Neural cell (in vitro differentiated cells): Measurements from ENCODE around the gene HDAC4. TPM values are rescaled to one million over a fixed set of nuclear protein-coding genes. Genes with fewer than 3 reads are reported as not detected.

Source experiments
- H2AFZ ChIP-seq: fragments of 200-600, 300-800 bp; sonication (generic), shearing (Covaris generic); 2 replicates; pipeline ENCODE4 v1.6.0; 2014; ENCODE audit warnings: low read depth, mild to moderate bottlenecking, antibody characterized with exemption, low read length, moderate library complexity
- H3F3A ChIP-seq: fragments of 200-600 bp; shearing (Covaris generic); 2 replicates; pipeline ENCODE4 v1.6.1; 2016; ENCODE audit warnings: mild to moderate bottlenecking, moderate library complexity, mixed read lengths, antibody characterized with exemption, low read length; ENCODE audit not compliant: insufficient read depth, poor library complexity, severe bottlenecking
- H3K27ac ChIP-seq: fragments of 200-600, 300-800 bp; sonication (generic), shearing (Covaris generic); 2 replicates; pipeline ENCODE4 v1.5.1; 2014; ENCODE audit warnings: mild to moderate bottlenecking, low read length, moderate library complexity
- H3K27me3 ChIP-seq: fragments of 300-800, 200-600 bp; sonication (generic), shearing (Covaris generic); 2 replicates; pipeline ENCODE4 v1.6.0; 2014; ENCODE audit warnings: mild to moderate bottlenecking, low read depth, low read length, moderate library complexity; ENCODE audit not compliant: insufficient read depth
- H3K36me3 ChIP-seq: fragments of 300-800, 200-600 bp; sonication (generic), shearing (Covaris generic); 2 replicates; pipeline ENCODE4 v1.5.1; 2014; ENCODE audit warnings: mild to moderate bottlenecking, antibody characterized with exemption, low read length, moderate library complexity; ENCODE audit not compliant: insufficient read depth
- H3K4me2 ChIP-seq: fragments of 300-800, 200-600 bp; sonication (generic), shearing (Covaris generic); 2 replicates; pipeline ENCODE4 v1.6.0; 2014; ENCODE audit warnings: mild to moderate bottlenecking, low read length
- H3K4me3 ChIP-seq: fragments of 300-800, 200-600 bp; sonication (generic), shearing (Covaris generic); 2 replicates; pipeline ENCODE4 v1.5.1; 2014; ENCODE audit warnings: mild to moderate bottlenecking, low read length, moderate library complexity
- H3K79me2 ChIP-seq: fragments of 200-600 bp; shearing (Covaris generic); replicated peaks from 2 replicates; pipeline ENCODE4 v1.6.0; 2014; ENCODE audit warnings: mild to moderate bottlenecking, low read length, moderate library complexity; ENCODE audit not compliant: insufficient read depth
- H3K9ac ChIP-seq: fragments of 300-800, 200-600 bp; sonication (generic), shearing (Covaris generic); 2 replicates; pipeline ENCODE4 v1.6.1; 2016; ENCODE audit warnings: mild to moderate bottlenecking, low read length, mixed read lengths
- H3K9me2 ChIP-seq: fragments of 200-600 bp; shearing (Covaris generic); 2 replicates; pipeline ENCODE4 v1.6.1; 2016; ENCODE audit warnings: mild to moderate bottlenecking, low read length, mixed read lengths; ENCODE audit not compliant: insufficient read depth
- H3K9me3 ChIP-seq: fragments of 200-600, 300-800 bp; sonication (generic), shearing (Covaris generic); 2 replicates; pipeline ENCODE4 v1.6.1; 2016; ENCODE audit warnings: mild to moderate bottlenecking, mixed run types, low read length, moderate library complexity, mixed read lengths
- H4K20me1 ChIP-seq: fragments of 200-600 bp; shearing (Covaris generic); 2 replicates; pipeline ENCODE4 v1.6.1; 2016; ENCODE audit warnings: mild to moderate bottlenecking, mixed run types; ENCODE audit not compliant: insufficient read depth
- CTCF ChIP-seq: fragments of 450-650 bp; IDR thresholded peaks from 2 replicates; pipeline ENCODE4 v1.5.1; 2014; ENCODE audit warnings: antibody characterized with exemption, mild to moderate bottlenecking, moderate library complexity; ENCODE audit not compliant: poor library complexity, severe bottlenecking
- EP300 ChIP-seq: fragments of 450-650 bp; conservative IDR thresholded peaks from 2 replicates; pipeline ENCODE4 v1.6.1; 2014; ENCODE audit warnings: antibody characterized with exemption, mild to moderate bottlenecking, moderate library complexity; ENCODE audit not compliant: poor library complexity, severe bottlenecking
- EZH2 ChIP-seq: fragments of 200-600, 300-800 bp; shearing (Covaris generic), sonication (generic); IDR thresholded peaks from 2 replicates; pipeline ENCODE4 v1.6.1; 2014; ENCODE audit warnings: antibody characterized with exemption, low read length, borderline replicate concordance, mild to moderate bottlenecking; ENCODE audit not compliant: insufficient read depth, poor library complexity, severe bottlenecking
- MXI1 ChIP-seq: fragments of 450-650 bp; conservative IDR thresholded peaks from 2 replicates; pipeline ENCODE4 v1.6.1; 2014; ENCODE audit warnings: antibody characterized with exemption, mild to moderate bottlenecking; ENCODE audit not compliant: poor library complexity, severe bottlenecking
- POLR2AphosphoS5 ChIP-seq: IDR thresholded peaks from 2 replicates; pipeline ENCODE4 v1.6.1; 2012
- RAD21 ChIP-seq: fragments of 450-650 bp; conservative IDR thresholded peaks from 2 replicates; pipeline ENCODE4 v1.6.1; 2014; ENCODE audit warnings: antibody characterized with exemption, mild to moderate bottlenecking, moderate library complexity
- SMC3 ChIP-seq: fragments of 450-650 bp; conservative IDR thresholded peaks from 2 replicates; pipeline ENCODE4 v1.6.1; 2014; ENCODE audit warnings: antibody characterized with exemption, mild to moderate bottlenecking, moderate library complexity; ENCODE audit not compliant: poor library complexity
- TAF1 ChIP-seq: IDR thresholded peaks from 2 replicates; pipeline ENCODE4 v1.6.1; 2012; ENCODE audit warnings: low read depth
- polyA plus RNA-seq: library from polyadenylated mRNA; depleted of rRNA; stranded (reverse); fragments of >200 nt; gene quantifications from 2 replicates; pipeline ENCODE4 v1.2.3, GENCODE V29; 2014
- TF ChIP-seq, protein P1 (sequence below): IDR thresholded peaks from 2 replicates; pipeline ENCODE4 v1.6.1; 2012; ENCODE audit warnings: borderline replicate concordance

HDAC4 gene
- polyA plus RNA-seq, 1 donor from 2014 or later = 3.4 TPM

DNA sequence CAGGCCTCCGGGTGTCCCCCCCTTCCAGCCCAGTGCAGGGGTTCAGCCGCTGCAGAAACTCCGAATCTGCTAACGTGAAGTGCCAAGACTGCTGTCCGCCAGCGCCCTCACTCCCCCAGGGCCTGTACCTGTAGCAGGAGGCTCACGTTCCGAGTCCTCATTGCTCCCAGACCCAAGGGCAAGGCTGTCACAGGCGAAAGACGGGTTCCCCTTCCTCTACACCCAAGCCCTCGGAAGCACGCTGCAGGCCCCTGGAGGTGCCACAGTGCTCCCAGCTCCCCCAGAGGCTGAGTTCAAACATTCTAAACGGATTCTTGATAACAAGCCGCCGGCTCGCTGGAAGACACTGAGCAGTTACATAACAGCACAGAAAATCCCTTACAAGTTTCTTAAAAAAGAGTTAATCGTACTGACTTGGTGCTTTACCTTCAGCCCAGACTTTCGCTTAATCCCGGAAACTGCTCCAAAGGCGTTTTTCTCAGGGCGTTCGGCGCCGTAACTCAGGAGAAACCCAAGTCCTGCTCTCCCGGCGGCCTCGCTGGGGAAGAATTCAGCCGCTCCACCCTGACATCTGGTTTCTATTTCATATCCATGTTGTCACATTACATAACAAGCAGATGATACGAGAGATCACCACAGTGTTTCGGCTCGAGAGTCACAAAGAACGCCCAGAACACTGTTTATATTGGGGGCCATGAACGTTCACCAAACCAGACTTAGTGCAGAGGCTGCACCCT, 92.0 kb downstream of the HDAC4 start:
- H2AFZ ChIP-seq = no peak overlapping the region
- no peak overlapping the region for H3K27ac ChIP-seq
- H3K9me2 ChIP-seq = no peaks in the 10 kb centered on the region
- H3K9ac ChIP-seq = no peak overlapping the region
- no peaks in the 10 kb centered on the region for H3F3A ChIP-seq
- TF ChIP-seq POLR2AphosphoS5 (no peak), EP300 (no peak), SMC3 (no peak), MXI1 (no peak), RAD21 (no peak), TAF1 (no peak), EZH2 (no peak), CTCF (no peak)
- TF ChIP-seq, protein P1, sequence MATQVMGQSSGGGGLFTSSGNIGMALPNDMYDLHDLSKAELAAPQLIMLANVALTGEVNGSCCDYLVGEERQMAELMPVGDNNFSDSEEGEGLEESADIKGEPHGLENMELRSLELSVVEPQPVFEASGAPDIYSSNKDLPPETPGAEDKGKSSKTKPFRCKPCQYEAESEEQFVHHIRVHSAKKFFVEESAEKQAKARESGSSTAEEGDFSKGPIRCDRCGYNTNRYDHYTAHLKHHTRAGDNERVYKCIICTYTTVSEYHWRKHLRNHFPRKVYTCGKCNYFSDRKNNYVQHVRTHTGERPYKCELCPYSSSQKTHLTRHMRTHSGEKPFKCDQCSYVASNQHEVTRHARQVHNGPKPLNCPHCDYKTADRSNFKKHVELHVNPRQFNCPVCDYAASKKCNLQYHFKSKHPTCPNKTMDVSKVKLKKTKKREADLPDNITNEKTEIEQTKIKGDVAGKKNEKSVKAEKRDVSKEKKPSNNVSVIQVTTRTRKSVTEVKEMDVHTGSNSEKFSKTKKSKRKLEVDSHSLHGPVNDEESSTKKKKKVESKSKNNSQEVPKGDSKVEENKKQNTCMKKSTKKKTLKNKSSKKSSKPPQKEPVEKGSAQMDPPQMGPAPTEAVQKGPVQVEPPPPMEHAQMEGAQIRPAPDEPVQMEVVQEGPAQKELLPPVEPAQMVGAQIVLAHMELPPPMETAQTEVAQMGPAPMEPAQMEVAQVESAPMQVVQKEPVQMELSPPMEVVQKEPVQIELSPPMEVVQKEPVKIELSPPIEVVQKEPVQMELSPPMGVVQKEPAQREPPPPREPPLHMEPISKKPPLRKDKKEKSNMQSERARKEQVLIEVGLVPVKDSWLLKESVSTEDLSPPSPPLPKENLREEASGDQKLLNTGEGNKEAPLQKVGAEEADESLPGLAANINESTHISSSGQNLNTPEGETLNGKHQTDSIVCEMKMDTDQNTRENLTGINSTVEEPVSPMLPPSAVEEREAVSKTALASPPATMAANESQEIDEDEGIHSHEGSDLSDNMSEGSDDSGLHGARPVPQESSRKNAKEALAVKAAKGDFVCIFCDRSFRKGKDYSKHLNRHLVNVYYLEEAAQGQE = no peak
- H3K27me3 ChIP-seq = no peaks in the 10 kb centered on the region
- no peak overlapping the region for H3K4me2 ChIP-seq
- no peaks in the 10 kb centered on the region for H3K9me3 ChIP-seq
- H3K4me3 ChIP-seq = no peak overlapping the region
- no peaks in the 10 kb centered on the region for H3K79me2 ChIP-seq
- no peaks in the 10 kb centered on the region for H3K36me3 ChIP-seq
- no peaks in the 10 kb centered on the region for H4K20me1 ChIP-seq

DNA sequence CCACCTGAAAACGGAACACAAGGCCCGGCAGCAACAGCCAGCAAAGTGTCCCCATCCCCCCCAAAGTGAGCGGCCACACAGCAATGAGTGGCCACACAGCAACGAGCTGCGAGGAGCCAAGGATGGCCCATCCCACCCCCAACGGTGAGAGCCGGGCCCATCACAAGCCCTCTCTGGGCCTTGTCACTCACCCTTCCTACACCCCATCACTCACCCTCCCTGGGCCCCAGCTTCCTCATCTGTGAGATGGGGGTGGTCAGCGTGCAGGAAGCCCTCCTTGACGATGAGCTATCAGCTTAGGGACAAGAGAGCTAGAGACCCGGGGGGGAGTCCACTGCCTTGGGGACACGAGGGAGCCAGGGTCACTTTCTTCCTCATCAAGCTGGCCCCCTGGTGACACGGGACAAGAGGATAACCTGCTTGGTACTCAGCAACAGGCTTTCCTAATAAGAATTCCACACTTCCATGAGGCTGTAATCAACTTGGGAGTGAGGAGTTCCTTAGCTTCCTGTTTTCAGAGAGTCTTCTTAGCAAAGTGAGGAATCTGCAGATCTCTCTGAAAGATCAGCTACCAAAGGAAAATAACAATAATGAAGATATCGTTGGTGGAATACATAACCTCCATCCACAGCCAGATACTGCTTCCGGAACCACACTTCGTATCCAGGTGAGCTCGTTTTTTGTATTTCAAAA, 92.8 kb downstream of the HDAC4 start:
- no peaks in the 10 kb centered on the region for H3K36me3 ChIP-seq
- H3K4me2 ChIP-seq = no peak overlapping the region
- no peak overlapping the region for H2AFZ ChIP-seq
- H3F3A ChIP-seq = no peaks in the 10 kb centered on the region
- H3K9me3 ChIP-seq = no peaks in the 10 kb centered on the region
- H3K27ac ChIP-seq = no peak overlapping the region
- H3K9me2 ChIP-seq = no peaks in the 10 kb centered on the region
- TF ChIP-seq, protein P1 = no peak
- TF ChIP-seq MXI1 (no peak), CTCF (no peak), RAD21 (no peak), EP300 (no peak), POLR2AphosphoS5 (no peak), TAF1 (no peak), SMC3 (no peak), EZH2 (no peak)
- no peaks in the 10 kb centered on the region for H4K20me1 ChIP-seq
- no peaks in the 10 kb centered on the region for H3K79me2 ChIP-seq
- no peaks in the 10 kb centered on the region for H3K27me3 ChIP-seq
- H3K9ac ChIP-seq = no peak overlapping the region
- no peak overlapping the region for H3K4me3 ChIP-seq
